HG03571 (cell line): ENCODE data around the gene ZNF736.
"Not testable (repeated sequence)": the region's sequence is repeated elsewhere in the genome, so short reads cannot be mapped to it uniquely, and the experiment has no call there.

Experiments
- ATAC-seq: cut with Tn5 transposase; IDR thresholded peaks from one replicate; pipeline ENCODE4 v1.9.1; 2021; ENCODE audit not compliant: unreplicated experiment

The ZNF736 gene

GRCh38 chr7:64313740-64314491 lies at the start of gene ZNF736:
ZNF736 (plus strand) TSS chr7:64313961; CDS start chr7:64314151, 190 bp downstream.
- ATAC-seq = peak; percentile 100

GRCh38 chr7:64266341-64266919 lies 47.3 kb upstream of the ZNF736 start:
- no peak for ATAC-seq

- no peak for ATAC-seq
Observed at GRCh38 chr7:64277630-64278029, 36.1 kb upstream of the ZNF736 start.

GRCh38 chr7:64294701-64295420 lies 18.9 kb upstream of the ZNF736 start:
- no peak for ATAC-seq

- not testable (repeated sequence) for ATAC-seq
Observed at GRCh38 chr7:64297418-64297817, 16.3 kb upstream of the ZNF736 start.

GRCh38 chr7:64300641-64301405 lies 12.9 kb upstream of the ZNF736 start:
- ATAC-seq = no peak

GRCh38 chr7:64307254-64308015 lies 6.3 kb upstream of the ZNF736 start:
- peak; percentile 99 for ATAC-seq

GRCh38 chr7:64308016-64308270 lies 5.8 kb upstream of the ZNF736 start:
- ATAC-seq = no peak

GRCh38 chr7:64310426-64310825 lies 3.3 kb upstream of the ZNF736 start:
- ATAC-seq = no peak

- no peak for ATAC-seq
Observed at GRCh38 chr7:64312826-64313225, 935 bp upstream of the ZNF736 start.

- ATAC-seq = no peak
Observed at GRCh38 chr7:64314566-64314965, 805 bp downstream of the ZNF736 start.

- ATAC-seq = not testable (repeated sequence)
Observed at GRCh38 chr7:64316031-64316742, 2.4 kb downstream of the ZNF736 start.

- no peak for ATAC-seq
Observed at GRCh38 chr7:64320547-64321513, 7.1 kb downstream of the ZNF736 start.

GRCh38 chr7:64324166-64324565 lies 10.4 kb downstream of the ZNF736 start:
- not testable (repeated sequence) for ATAC-seq

- ATAC-seq = not testable (repeated sequence)
Observed at GRCh38 chr7:64348713-64349210, 35.0 kb downstream of the ZNF736 start.

- no peak for ATAC-seq
Observed at GRCh38 chr7:64359543-64359942, 45.8 kb downstream of the ZNF736 start.

- no peak for ATAC-seq
Observed at GRCh38 chr7:64371116-64371515, 57.4 kb downstream of the ZNF736 start.

- no peak for ATAC-seq
Observed at GRCh38 chr7:64373017-64373416, 59.3 kb downstream of the ZNF736 start.

- no peak for ATAC-seq
Observed at GRCh38 chr7:64400401-64400800, 86.6 kb downstream of the ZNF736 start.
